Activated naive CD4-positive, alpha-beta T cell treated with anti-CD3 and anti-CD28 coated beads, Interleukin-2, amount 50 U/mL, for 24 hours (primary cell): ENCODE results near the gene YTHDF1.
"Not testable (repeated sequence)": the region's sequence is repeated elsewhere in the genome, so short reads cannot be mapped to it uniquely, and the experiment has no call there.

Experiments used
- H3K27ac Mint-ChIP-seq: one replicate; pipeline ENCODE4 v1.8.0; 2021; ENCODE audit warnings: mild to moderate bottlenecking, mixed read lengths
- H3K27me3 Mint-ChIP-seq: one replicate; pipeline ENCODE4 v1.8.0; 2021; ENCODE audit warnings: mixed read lengths
- H3K36me3 Mint-ChIP-seq: one replicate; pipeline ENCODE4 v1.8.0; 2021; ENCODE audit warnings: mixed read lengths
- H3K4me1 Mint-ChIP-seq: one replicate; pipeline ENCODE4 v1.8.0; 2021; ENCODE audit warnings: mixed read lengths
- H3K4me3 Mint-ChIP-seq: one replicate; pipeline ENCODE4 v1.8.0; 2021; ENCODE audit warnings: mild to moderate bottlenecking, mixed read lengths
- H3K9me3 Mint-ChIP-seq: one replicate; pipeline ENCODE4 v1.8.0; 2021; ENCODE audit warnings: mixed read lengths

Gene YTHDF1

DNA sequence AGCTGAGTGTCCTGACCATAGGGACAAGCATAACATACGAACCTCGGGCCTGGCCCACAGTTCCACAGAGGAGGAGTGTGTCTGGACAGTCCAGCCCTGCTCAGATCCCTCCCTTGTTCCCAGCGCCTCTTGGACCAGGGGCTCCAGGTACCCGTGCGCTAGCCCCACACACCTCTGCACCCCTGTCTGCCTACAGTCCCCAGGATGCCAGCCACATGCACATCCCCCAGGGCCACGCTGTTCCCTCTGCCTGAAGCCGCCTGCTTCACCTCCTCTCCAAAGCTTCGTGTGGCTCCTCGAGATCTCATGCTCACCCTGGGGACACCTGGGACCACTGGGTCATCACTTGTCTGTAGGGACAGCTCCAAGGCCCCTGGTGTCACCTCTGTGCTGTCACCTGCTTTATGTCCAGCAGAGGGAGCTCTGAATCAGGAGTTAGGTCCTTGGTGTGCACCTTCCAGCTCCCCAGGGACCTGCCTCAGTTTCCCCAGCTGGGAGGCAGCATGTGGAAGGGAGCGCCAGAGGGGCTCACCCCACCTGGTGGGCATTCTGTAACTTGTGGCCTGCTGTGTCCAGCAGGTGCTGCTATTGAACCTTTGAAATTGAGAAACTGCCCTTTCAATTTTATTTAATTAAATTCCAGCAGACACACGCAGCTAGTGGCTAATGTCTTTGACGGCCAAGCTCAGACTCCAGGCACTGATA lies 7.3 kb upstream of the YTHDF1 start:
- Mint-ChIP-seq H3K4me1 (no peaks in the 10 kb centered on the region), H3K4me3 (no peak overlapping the region), H3K9me3 (no peaks in the 10 kb centered on the region), H3K27ac (no peak overlapping the region), H3K27me3 (no peaks in the 10 kb centered on the region), H3K36me3 (no peaks in the 10 kb centered on the region)

DNA sequence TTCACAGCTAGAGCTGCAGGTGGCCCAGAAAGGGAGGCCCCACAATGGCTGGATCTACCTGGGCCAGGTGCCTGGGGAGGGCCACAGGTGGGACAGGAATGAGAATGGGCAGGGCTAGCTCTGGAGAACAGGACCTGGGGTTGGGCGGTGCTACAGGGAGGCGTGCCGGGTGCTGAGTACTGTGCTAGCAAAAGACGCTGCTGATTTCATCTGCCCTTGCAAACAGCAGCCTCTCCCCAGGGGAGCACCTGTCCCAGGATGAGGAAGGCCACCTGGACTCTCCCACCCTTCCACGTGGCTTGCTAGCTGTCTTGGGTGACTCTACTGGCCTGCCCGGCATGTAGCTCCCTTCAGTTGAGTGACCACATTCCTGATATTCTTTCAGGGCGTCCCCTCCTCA lies 6.6 kb upstream of the YTHDF1 start:
- Mint-ChIP-seq H3K27me3 (no peaks in the 10 kb centered on the region), H3K27ac (no peak overlapping the region), H3K4me1 (no peaks in the 10 kb centered on the region), H3K36me3 (no peaks in the 10 kb centered on the region), H3K4me3 (no peak overlapping the region), H3K9me3 (no peaks in the 10 kb centered on the region)

DNA sequence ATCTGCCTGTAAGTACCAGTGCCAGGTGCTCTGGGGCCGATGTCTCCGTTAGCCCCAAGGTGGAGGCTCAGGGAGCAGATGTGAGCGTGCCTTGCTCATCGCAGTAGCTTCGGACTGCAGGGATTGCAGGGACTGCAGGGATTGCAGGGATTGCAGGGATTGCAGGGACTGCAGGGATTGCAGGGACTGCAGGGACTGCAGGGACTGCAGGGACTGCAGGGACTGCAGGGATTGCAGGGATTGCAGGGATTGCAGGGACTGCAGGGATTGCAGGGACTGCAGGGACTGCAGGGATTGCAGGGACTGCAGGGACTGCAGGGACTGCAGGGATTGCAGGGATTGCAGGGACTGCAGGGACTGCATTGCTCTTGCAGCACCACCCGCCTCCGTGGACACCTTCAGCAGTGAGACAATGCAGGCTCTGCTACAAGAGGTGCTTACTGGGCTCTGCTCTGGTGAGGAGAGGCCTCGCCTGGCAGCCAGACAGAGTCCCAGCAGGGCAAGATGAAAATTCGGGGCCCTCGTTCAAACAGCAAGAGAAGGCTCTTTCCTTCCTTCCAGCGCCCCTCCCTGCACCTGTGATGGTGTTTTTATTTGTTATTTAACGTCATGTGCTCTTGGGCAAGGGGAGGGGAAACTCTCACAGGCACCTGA lies 5.6 kb upstream of the YTHDF1 start:
- not testable (repeated sequence) for H3K9me3 Mint-ChIP-seq, H3K4me1 Mint-ChIP-seq, H3K36me3 Mint-ChIP-seq, H3K4me3 Mint-ChIP-seq, H3K27ac Mint-ChIP-seq, H3K27me3 Mint-ChIP-seq

DNA sequence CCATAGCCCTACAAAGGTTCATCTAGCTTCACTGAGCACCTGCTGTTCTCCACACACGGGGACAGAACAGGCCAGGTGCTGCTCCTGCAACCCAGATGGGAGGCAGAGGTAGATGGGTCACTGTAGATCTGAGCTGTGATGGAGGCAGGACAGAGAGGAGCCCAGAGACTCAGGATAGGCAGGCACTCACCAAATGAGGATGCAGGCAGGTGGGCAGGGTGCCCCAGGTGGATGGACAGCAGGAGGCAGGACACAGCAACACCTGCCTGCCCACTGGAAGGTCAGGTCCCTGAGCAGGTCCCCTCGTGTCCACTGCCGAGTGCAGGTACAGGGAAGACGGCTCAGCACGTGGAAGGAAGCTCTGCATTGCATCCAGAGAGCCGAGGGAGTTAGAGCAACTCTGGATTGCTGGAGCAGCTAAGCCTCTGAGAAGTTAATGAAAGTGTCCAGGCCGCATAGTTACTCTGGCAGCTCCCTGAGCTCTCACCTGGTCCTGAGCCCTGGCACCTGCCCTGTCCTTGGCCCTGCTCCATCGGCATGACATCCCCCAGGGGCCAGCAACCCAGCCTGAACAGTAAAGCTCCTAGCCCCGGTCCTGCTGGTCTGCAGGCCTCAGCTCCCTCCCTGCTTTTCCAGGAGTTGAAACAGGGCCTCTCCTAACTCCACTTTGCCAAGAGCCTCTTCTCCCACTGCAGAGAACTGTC lies 4.9 kb upstream of the YTHDF1 start:
- H3K27ac Mint-ChIP-seq = no peak overlapping the region
- H3K27me3 Mint-ChIP-seq = no peaks in the 10 kb centered on the region
- H3K36me3 Mint-ChIP-seq = no peaks in the 10 kb centered on the region
- H3K4me1 Mint-ChIP-seq = peaks cover 5% of the 10 kb centered on the region
- no peaks in the 10 kb centered on the region for H3K9me3 Mint-ChIP-seq
- no peak overlapping the region for H3K4me3 Mint-ChIP-seq

DNA sequence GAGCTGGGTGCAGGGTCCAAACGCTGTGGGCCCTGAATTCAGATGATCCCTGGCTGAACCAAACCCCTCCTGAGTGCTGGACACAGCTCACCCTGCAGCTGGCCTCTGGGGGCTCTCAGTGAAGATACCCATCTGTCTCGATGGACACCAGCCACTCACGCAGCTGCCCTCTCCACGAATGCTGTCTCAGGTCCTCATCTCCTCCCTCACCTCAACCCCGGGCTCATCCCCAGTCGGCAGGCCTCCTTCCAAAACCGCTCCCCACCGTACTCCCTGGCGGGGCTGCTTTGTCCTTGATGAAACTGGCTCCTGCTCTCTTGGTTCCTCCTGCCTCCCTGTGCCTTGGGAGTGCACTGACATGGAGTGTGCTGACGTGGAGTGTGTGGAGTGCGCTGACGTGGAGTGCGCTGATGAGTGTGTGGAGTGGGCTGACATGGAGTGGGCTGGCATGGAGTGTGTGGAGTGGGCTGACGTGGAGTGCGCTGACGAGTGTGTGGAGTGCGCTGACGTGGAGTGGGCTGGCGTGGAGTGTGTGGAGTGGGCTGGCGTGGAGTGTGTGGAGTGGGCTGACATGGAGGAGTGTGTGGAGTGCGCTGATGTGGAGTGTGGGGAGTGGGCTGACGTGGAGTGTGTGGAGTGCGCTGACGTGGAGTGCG lies 4.1 kb upstream of the YTHDF1 start:
- H3K4me1 Mint-ChIP-seq = peaks cover 7% of the 10 kb centered on the region
- no peaks in the 10 kb centered on the region for H3K27me3 Mint-ChIP-seq
- no peaks in the 10 kb centered on the region for H3K9me3 Mint-ChIP-seq
- H3K4me3 Mint-ChIP-seq = no peak overlapping the region
- H3K27ac Mint-ChIP-seq = peak overlapping the region; percentile 6
- H3K36me3 Mint-ChIP-seq = no peaks in the 10 kb centered on the region

DNA sequence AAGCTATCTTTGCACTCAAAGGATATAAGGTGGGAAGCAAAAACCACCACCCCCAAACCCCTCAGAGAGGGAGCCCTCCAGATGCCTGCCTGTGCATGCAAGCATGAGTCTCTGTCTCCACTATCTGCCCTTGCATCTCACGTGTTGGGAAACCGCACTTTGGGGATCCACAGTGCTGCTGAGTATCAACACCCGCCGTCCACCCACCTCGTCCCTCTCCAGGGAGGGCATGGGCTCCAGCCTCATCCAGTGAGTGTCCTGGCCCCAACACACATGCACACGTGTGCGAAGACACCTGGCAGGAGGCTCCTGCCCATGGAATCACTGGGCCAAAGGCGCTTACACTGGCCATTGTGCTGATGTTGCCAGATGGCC lies 3.5 kb upstream of the YTHDF1 start:
- Mint-ChIP-seq H3K27ac (no peak overlapping the region), H3K36me3 (peaks cover 2% of the 10 kb centered on the region), H3K9me3 (no peaks in the 10 kb centered on the region), H3K27me3 (no peaks in the 10 kb centered on the region), H3K4me1 (peaks cover 13% of the 10 kb centered on the region), H3K4me3 (no peak overlapping the region)

DNA sequence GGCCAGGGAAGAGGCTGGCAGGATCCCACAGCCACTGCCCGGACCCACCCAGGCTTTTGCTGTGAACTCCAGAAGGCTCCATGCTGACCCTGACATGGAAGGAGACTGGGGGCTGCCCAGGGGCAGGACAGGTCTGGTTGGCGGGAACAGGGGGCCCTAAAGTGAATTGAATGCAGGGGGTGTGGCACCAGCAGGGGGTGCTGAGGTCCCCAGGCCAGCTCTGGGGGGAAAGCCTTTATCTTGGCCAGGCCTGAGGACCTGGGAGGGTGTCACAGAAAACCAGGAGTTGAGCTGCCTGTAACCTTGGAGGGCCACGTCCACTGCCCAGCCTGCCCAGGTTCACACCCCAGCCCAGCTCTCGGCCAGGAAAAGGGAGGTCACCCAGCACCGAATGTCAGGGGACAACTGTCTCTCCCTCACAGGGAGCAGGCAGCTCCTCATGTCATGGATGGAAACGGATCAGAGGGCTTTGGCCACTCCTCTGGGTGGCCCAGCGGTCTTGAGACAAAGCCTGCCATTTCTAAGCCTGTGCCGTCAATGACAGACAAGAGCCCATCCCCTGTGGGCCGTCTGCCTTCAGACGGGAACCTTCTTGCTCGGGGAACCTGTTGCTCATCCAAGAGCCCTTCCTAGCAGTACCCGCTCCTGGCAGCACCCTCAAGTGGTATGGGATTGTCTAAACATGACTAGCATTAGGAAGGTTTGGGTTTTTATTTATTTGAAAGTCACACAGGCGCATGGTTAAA lies 2.9 kb upstream of the YTHDF1 start:
- peaks cover 18% of the 10 kb centered on the region for H3K4me1 Mint-ChIP-seq
- no peak overlapping the region for H3K4me3 Mint-ChIP-seq
- H3K9me3 Mint-ChIP-seq = no peaks in the 10 kb centered on the region
- H3K27ac Mint-ChIP-seq = no peak overlapping the region
- no peaks in the 10 kb centered on the region for H3K27me3 Mint-ChIP-seq
- H3K36me3 Mint-ChIP-seq = peaks cover 6% of the 10 kb centered on the region

DNA sequence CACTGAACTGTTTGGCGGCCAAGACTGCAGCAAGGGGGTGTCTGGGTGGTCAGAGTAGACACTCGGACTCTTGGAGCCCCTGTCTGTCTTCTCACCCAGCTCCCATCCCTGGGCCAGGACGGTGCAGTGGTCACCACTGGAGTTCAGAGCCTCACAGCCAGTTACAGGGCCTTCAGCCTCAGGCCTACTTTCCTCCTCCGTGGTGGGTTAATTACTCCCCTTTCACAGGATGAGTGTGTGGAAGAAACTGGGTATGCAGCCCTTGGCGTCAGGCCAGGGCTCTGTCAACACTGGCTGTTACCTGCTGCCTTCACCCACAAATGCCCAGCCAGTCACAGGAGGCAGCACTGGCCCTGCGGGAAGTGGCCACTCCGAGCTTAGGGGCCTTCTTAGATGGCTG lies 1.8 kb upstream of the YTHDF1 start:
- no peak overlapping the region for H3K4me3 Mint-ChIP-seq
- no peaks in the 10 kb centered on the region for H3K27me3 Mint-ChIP-seq
- peaks cover 30% of the 10 kb centered on the region for H3K4me1 Mint-ChIP-seq
- peaks cover 13% of the 10 kb centered on the region for H3K36me3 Mint-ChIP-seq
- no peaks in the 10 kb centered on the region for H3K9me3 Mint-ChIP-seq
- no peak overlapping the region for H3K27ac Mint-ChIP-seq

DNA sequence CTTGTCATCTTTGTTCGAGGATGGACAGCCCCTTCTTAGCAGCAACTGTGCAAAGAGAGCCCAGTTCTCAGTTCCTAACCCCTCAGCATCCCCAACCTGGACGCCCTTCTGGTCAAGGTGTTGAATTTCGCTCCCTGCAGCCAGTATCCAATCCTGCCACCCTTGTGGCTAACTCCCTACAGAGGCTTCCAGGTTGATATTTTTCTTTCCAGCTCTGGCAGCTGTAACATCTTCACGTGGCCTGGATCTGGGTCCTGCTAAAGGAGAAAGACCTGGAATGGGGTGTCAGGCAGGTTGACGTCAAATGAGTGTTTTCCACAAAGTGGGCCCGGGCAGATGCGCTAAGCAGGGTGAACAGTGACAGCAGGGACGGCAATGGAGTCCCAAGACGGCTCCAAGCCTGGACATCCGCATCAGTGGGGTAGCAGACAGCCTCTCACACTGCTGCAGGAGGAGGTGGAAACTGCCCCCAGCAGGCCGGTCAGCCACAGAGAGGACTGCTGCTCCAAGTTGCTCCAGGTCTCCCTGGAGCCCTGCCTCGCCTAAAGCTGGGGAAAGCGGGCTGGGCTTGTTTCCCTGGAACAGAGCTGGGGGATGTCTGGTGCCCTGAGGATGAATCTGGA lies 1.0 kb upstream of the YTHDF1 start:
- H3K4me3 Mint-ChIP-seq = peak overlapping the region; percentile 89
- H3K9me3 Mint-ChIP-seq = no peaks in the 10 kb centered on the region
- H3K27ac Mint-ChIP-seq = peak overlapping the region; percentile 92
- no peaks in the 10 kb centered on the region for H3K27me3 Mint-ChIP-seq
- H3K36me3 Mint-ChIP-seq = peaks cover 16% of the 10 kb centered on the region
- H3K4me1 Mint-ChIP-seq = peaks cover 38% of the 10 kb centered on the region

DNA sequence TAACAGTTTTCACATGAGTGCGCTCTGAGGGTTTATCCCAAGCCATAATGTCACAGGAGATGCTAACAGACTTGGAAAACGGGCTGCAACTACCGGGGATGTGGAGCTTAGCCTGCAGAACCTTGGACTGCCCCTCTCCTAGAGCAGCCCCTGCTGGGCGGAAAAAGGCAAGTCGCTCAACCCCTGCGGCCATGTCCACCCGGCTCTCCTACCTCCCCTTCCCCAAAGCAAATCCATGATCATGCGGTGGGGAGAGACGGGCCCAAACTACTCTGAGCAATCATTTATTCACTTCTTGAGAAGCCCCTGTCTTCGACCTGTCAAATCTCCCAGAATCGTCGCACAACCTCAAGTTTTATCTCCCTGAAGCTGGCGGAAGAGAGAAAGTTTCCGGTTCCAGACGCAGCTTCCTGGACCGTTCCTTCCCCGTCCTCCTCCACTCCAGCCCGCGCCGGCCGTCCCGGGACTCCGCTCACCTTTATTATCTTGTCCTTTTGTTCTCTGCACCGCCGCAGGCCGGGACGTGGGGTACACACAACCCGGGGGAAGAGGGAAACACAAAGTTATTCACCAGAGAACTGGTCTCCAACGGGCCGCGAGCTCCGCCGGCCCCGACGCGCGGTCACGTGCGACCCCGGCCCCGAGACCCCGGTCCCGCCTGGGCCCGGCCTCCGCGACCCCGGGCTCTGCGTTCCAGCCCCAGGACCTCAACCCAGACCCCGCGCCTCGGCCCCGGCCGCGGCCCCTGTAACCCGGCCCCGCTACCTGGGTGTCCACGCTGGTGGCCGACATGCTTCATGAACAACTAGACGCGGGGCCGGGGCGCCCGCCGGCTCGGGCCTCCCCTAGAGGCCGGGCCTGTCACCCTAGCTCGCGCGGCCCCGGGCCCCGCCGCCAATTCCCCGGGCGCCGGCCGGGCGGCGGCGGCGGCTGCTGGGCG lies 560 bp downstream of the YTHDF1 start:
- H3K9me3 Mint-ChIP-seq = no peaks in the 10 kb centered on the region
- H3K27me3 Mint-ChIP-seq = no peaks in the 10 kb centered on the region
- H3K27ac Mint-ChIP-seq = peak overlapping the region; percentile 88
- H3K4me3 Mint-ChIP-seq = peak overlapping the region; percentile 95
- peaks cover 53% of the 10 kb centered on the region for H3K4me1 Mint-ChIP-seq
- H3K36me3 Mint-ChIP-seq = peaks cover 20% of the 10 kb centered on the region

DNA sequence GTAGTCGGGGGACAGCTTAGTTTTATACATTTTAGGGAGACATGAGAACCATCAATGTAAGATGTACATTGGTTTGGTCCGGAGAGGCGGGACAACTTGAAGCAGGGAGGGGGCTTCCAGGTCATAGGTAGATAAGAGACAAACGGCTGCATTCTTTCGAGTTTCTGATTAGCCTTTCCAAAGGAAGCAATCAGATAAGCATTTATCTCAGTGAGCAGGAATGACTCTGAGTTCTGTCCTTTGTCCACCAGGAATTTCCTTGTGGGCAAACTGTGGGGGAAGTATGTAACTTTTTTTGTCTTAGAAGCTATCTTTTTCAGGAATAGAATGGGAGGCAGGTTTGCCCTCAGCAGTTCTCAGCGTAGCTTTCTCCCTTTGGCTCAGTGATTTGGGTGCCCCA lies 1.4 kb downstream of the YTHDF1 start:
- H3K36me3 Mint-ChIP-seq = peaks cover 20% of the 10 kb centered on the region
- peak overlapping the region; percentile 95 for H3K4me3 Mint-ChIP-seq
- no peaks in the 10 kb centered on the region for H3K9me3 Mint-ChIP-seq
- peaks cover 60% of the 10 kb centered on the region for H3K4me1 Mint-ChIP-seq
- no peaks in the 10 kb centered on the region for H3K27me3 Mint-ChIP-seq
- peak overlapping the region; percentile 85 for H3K27ac Mint-ChIP-seq

DNA sequence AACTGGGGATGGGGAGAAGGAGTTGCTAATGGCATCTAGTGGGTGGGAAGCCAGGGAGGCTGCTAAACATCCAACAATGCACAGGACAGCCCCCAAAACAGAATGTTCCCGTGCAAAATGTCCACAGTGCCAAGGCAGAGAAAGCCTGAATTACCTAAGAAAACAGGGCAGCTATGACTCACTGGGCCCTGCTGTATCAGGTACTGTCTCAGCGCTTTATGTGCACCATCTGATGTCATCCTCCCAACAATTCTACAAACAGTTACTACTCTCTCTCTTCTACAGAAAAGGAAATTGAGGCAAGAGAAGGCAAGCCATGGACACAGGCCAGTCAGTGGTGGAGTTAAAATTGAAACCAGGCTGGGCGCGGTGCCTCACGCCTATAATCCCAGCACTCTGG lies 3.1 kb downstream of the YTHDF1 start:
- Mint-ChIP-seq H3K4me3 (peak overlapping the region; percentile 64), H3K4me1 (peaks cover 74% of the 10 kb centered on the region), H3K27ac (no peak overlapping the region), H3K9me3 (no peaks in the 10 kb centered on the region), H3K36me3 (peaks cover 23% of the 10 kb centered on the region), H3K27me3 (no peaks in the 10 kb centered on the region)

DNA sequence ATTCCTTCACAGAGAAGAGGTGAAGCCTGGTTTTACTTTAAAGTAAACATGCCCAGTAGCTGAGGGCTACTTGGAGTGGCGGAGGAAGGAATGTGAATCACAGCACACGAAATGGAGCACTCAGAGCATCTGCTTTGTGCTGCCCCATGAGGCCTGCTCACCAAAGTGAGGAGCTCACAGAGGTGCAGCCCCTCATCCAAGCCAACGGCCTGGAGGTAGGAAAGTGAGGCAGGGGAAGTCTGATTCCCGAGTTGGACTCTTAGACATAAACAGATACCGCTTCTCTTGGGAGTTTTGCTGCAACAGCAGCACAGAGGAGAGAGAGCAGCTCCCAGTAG lies 3.6 kb downstream of the YTHDF1 start:
- Mint-ChIP-seq H3K36me3 (peaks cover 24% of the 10 kb centered on the region), H3K4me3 (peak overlapping the region; percentile 64), H3K4me1 (peaks cover 78% of the 10 kb centered on the region), H3K27ac (peak overlapping the region; percentile 84), H3K9me3 (no peaks in the 10 kb centered on the region), H3K27me3 (no peaks in the 10 kb centered on the region)

DNA sequence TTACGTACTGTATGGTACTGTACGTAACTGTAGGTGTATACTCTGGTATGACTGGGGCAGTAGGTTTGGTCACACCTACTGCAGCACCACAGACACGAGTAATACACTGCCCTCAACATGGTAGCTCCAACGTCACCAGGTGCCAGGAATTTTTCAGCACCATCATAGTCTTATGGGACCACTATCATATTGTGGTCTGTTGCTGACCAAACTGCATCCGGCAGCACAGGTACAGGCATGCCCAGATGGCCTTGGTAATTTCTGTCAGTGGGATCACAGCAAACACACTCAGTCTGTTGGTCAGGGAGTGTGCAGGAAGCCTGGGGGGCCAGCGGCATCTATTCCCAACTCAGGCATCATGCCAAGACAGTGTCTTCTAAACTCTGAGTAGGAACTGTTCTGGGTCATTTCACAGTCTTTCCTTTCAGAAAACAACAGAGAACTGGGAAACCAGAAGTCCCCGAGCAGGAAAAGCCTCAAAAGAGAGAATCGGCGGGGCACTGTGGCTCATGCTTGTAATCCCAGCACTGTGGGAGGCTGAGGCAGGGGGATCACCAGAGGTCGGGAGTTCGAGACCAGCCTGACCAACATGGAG lies 5.8 kb downstream of the YTHDF1 start:
- no peak overlapping the region for H3K27ac Mint-ChIP-seq

More for the DNA sequence above, 5.8 kb downstream of the YTHDF1 start:
- Mint-ChIP-seq H3K4me3 (no peak overlapping the region), H3K4me1 (peaks cover 86% of the 10 kb centered on the region), H3K27me3 (no peaks in the 10 kb centered on the region), H3K36me3 (peaks cover 29% of the 10 kb centered on the region), H3K9me3 (no peaks in the 10 kb centered on the region)
